Right lobe of liver (tissue), 4 donors: ENCODE data around the gene DPP6.
"Not testable (repeated sequence)": the region's sequence is repeated elsewhere in the genome, so short reads cannot be mapped to it uniquely, and the experiment has no call there.

ENCODE experiments used
- POLR2A ChIP-seq: fragments of 450-650 bp; IDR thresholded peaks from one replicate; pipeline ENCODE4 v1.6.1; 2017; ENCODE audit warnings: antibody characterized with exemption, mild to moderate bottlenecking
- TF ChIP-seq, protein P1 (sequence below), 4 donors: fragments of 200-600 bp in 3 of 4; fragments of 450-650 bp in 1 of 4; IDR thresholded peaks; one replicate each; pipeline versions ENCODE4 v1.5.1 to v1.8.0; 2016 to 2022; ENCODE audit warnings: antibody characterized with exemption in 4 of 4, mild to moderate bottlenecking in 2 of 4
- donor health status: DM: no; HTN: no; CAD: no.
- donor health status: DM: no; HTN: no; CAD: no.
- donor health status: DM: no; HTN: yes; CAD: no.

DNA sequence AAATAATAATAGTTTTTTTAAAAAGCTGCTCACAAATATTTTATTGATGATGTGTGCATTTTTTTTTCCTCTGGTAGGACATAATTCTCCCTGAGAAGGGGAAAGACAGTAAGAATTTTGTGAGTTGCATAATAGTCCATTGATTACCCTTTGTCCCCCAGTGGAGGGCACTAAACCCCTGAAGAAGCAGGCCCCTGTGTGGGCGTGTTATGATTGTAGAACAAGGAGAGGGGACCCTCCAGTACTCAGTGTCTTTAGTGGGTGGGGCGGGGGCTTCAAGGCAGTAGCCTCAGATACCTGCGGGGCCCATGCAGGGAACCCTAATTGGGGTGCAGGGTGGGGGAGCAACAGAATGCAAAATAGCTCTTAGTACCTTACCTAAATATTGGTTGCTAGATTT, 57.4 kb downstream of the DPP6 start:
- TF ChIP-seq, protein P1, sequence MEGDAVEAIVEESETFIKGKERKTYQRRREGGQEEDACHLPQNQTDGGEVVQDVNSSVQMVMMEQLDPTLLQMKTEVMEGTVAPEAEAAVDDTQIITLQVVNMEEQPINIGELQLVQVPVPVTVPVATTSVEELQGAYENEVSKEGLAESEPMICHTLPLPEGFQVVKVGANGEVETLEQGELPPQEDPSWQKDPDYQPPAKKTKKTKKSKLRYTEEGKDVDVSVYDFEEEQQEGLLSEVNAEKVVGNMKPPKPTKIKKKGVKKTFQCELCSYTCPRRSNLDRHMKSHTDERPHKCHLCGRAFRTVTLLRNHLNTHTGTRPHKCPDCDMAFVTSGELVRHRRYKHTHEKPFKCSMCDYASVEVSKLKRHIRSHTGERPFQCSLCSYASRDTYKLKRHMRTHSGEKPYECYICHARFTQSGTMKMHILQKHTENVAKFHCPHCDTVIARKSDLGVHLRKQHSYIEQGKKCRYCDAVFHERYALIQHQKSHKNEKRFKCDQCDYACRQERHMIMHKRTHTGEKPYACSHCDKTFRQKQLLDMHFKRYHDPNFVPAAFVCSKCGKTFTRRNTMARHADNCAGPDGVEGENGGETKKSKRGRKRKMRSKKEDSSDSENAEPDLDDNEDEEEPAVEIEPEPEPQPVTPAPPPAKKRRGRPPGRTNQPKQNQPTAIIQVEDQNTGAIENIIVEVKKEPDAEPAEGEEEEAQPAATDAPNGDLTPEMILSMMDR (IDR thresholded peaks at IDR 0.05) = not testable (repeated sequence)
- TF ChIP-seq POLR2A = not testable (repeated sequence)
